Measurements from ENCODE around the gene COX4I1.

DNA sequence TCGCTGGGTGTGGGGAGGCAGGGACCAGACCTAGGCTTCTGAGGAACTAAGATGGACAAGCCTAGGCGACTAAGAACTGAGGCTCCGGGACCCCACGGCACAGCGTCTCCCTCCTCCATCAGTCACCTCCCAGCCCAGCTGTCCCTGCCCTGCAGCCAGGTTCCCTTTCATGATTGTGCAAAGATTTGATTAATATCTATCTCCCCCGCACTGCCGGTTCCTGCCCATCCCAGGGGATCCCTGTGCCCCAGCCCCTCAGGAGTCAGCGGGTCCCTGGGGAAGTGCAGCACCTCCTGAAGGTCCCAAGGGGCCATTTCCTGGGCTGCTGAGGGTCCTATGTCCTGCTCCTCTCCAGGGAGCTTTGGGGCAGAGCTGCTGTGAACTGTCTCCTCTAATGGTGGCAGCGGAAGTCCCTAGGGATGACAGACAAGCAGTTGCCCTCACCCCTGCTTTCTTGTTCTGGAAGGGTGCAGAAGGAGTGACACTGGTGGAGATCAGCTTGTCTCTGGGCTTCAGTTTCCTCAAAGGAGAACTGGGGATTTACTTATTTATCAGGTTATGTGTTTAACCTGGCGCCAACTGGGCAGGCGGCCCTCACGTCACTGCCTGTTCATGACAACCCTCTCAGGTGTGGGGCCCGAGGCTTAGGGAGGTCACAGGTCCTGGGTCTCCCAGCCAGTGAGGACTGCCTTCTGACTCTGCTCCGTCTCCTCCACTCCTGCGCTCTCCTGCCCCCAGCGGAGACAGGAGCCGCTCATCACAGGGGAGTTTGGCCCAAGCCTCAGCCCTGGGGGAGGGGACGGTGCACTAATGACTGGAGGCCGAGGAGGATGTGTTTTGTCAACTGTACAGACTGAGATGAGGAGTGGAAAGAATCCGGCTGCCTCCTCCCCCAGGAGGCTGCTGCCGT lies 46.7 kb upstream of the COX4I1 start:
- TF ChIP-seq, protein P1, sequence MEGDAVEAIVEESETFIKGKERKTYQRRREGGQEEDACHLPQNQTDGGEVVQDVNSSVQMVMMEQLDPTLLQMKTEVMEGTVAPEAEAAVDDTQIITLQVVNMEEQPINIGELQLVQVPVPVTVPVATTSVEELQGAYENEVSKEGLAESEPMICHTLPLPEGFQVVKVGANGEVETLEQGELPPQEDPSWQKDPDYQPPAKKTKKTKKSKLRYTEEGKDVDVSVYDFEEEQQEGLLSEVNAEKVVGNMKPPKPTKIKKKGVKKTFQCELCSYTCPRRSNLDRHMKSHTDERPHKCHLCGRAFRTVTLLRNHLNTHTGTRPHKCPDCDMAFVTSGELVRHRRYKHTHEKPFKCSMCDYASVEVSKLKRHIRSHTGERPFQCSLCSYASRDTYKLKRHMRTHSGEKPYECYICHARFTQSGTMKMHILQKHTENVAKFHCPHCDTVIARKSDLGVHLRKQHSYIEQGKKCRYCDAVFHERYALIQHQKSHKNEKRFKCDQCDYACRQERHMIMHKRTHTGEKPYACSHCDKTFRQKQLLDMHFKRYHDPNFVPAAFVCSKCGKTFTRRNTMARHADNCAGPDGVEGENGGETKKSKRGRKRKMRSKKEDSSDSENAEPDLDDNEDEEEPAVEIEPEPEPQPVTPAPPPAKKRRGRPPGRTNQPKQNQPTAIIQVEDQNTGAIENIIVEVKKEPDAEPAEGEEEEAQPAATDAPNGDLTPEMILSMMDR (IDR thresholded peaks at IDR 0.05; ENCODE audit: borderline replicate concordance, extremely low read depth, low read length, poor library complexity, severe bottlenecking), result no peak
- no peak for TF ChIP-seq EZH2 (IDR thresholded peaks at IDR 0.05; ENCODE audit: borderline replicate concordance, low read depth, low read length, severe bottlenecking)

All from DND-41 (cell line).